ENCODE measurements around the gene NRXN3. TPM values are rescaled to one million over a fixed set of nuclear protein-coding genes. Genes with fewer than 3 reads are reported as not detected.

Gene NRXN3
- polyA plus RNA-seq, 1 donor from 2014 or later: 110 TPM

DNA sequence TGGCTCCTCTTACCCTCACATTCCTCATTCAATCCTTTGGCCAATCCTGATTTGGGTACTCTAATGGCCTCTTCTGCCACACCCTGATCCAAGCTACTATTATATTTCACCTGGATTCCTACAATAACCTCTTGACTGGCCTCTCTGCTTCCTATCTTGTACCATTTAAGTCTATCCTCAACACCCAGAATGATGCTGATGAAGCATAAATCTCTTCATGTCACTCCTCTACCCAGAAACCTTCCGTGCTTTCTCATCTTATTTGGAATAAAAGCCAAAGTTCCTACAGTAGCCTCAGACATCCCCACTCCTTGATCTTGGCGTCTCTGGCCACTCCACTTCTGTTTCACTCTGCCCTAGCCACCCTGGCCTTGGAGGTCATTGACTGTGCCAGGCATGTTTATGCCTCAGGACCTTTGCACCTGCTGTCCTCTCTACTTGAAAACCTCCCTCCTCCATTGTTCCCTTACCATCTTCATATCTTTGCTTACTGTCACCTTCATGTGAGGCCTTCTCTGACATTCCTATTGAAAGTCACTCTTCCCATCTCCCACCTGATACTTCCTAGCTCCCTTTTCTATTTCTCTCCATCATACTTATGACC is 46.4 kb upstream of the NRXN3 start:
- TF ChIP-seq EP300 (conservative IDR thresholded peaks at IDR 0.05; ENCODE audit: poor library complexity, severe bottlenecking) (no peak), MXI1 (conservative IDR thresholded peaks at IDR 0.05; ENCODE audit: poor library complexity, severe bottlenecking) (no peak), TAF1 (IDR thresholded peaks at IDR 0.05; ENCODE audit: low read depth) (no peak), EZH2 (IDR thresholded peaks at IDR 0.05; ENCODE audit: borderline replicate concordance, insufficient read depth, low read length, poor library complexity, severe bottlenecking) (no peak), POLR2AphosphoS5 (IDR thresholded peaks at IDR 0.05) (no peak), SMC3 (conservative IDR thresholded peaks at IDR 0.05; ENCODE audit: poor library complexity) (no peak), RAD21 (conservative IDR thresholded peaks at IDR 0.05) (no peak)
- TF ChIP-seq, protein P1, sequence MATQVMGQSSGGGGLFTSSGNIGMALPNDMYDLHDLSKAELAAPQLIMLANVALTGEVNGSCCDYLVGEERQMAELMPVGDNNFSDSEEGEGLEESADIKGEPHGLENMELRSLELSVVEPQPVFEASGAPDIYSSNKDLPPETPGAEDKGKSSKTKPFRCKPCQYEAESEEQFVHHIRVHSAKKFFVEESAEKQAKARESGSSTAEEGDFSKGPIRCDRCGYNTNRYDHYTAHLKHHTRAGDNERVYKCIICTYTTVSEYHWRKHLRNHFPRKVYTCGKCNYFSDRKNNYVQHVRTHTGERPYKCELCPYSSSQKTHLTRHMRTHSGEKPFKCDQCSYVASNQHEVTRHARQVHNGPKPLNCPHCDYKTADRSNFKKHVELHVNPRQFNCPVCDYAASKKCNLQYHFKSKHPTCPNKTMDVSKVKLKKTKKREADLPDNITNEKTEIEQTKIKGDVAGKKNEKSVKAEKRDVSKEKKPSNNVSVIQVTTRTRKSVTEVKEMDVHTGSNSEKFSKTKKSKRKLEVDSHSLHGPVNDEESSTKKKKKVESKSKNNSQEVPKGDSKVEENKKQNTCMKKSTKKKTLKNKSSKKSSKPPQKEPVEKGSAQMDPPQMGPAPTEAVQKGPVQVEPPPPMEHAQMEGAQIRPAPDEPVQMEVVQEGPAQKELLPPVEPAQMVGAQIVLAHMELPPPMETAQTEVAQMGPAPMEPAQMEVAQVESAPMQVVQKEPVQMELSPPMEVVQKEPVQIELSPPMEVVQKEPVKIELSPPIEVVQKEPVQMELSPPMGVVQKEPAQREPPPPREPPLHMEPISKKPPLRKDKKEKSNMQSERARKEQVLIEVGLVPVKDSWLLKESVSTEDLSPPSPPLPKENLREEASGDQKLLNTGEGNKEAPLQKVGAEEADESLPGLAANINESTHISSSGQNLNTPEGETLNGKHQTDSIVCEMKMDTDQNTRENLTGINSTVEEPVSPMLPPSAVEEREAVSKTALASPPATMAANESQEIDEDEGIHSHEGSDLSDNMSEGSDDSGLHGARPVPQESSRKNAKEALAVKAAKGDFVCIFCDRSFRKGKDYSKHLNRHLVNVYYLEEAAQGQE (IDR thresholded peaks at IDR 0.05; ENCODE audit: borderline replicate concordance): no peak
- TF ChIP-seq, protein P2, sequence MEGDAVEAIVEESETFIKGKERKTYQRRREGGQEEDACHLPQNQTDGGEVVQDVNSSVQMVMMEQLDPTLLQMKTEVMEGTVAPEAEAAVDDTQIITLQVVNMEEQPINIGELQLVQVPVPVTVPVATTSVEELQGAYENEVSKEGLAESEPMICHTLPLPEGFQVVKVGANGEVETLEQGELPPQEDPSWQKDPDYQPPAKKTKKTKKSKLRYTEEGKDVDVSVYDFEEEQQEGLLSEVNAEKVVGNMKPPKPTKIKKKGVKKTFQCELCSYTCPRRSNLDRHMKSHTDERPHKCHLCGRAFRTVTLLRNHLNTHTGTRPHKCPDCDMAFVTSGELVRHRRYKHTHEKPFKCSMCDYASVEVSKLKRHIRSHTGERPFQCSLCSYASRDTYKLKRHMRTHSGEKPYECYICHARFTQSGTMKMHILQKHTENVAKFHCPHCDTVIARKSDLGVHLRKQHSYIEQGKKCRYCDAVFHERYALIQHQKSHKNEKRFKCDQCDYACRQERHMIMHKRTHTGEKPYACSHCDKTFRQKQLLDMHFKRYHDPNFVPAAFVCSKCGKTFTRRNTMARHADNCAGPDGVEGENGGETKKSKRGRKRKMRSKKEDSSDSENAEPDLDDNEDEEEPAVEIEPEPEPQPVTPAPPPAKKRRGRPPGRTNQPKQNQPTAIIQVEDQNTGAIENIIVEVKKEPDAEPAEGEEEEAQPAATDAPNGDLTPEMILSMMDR (IDR thresholded peaks at IDR 0.05; ENCODE audit: poor library complexity, severe bottlenecking): no peak
- no peaks in the 10 kb centered on the region for H3K79me2 ChIP-seq (replicated peaks; ENCODE audit: insufficient read depth, low read length)

DNA sequence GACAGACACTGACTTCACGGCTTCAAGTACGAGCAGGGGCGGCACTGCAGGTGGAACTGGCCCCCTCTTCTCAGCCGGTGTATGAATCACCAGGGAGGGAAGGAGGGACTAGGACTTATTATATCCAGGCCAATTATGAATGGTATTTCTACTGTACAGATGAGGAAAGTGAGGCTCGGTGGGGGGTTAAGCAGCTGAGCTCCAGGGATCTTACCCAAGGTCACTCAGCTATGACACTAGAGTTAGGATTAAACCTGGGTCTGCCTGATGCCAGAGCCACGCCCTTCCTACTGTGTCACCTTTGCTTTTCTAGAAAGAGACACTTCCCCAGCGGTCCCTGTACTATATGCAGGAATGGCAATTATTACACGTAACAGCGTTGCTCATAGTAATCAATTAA is 42.2 kb upstream of the NRXN3 start:
- no peaks in the 10 kb centered on the region for H3K36me3 ChIP-seq (ENCODE audit: insufficient read depth, low read length)
- H3K4me2 ChIP-seq (ENCODE audit: low read length): no peak overlapping the region
- H3K9ac ChIP-seq (ENCODE audit: low read length): no peak overlapping the region
- no peak overlapping the region for H3K4me3 ChIP-seq (ENCODE audit: low read length)
- no peaks in the 10 kb centered on the region for H3K27me3 ChIP-seq (ENCODE audit: insufficient read depth, low read depth, low read length)
- no peaks in the 10 kb centered on the region for H3F3A ChIP-seq (ENCODE audit: insufficient read depth, low read length, poor library complexity, severe bottlenecking)
- no peak overlapping the region for H2AFZ ChIP-seq (ENCODE audit: low read depth, low read length)
- no peak overlapping the region for H3K27ac ChIP-seq (ENCODE audit: low read length)
- H3K9me2 ChIP-seq (ENCODE audit: insufficient read depth, low read length): no peaks in the 10 kb centered on the region
- TF ChIP-seq MXI1 (conservative IDR thresholded peaks at IDR 0.05; ENCODE audit: poor library complexity, severe bottlenecking) (no peak), RAD21 (conservative IDR thresholded peaks at IDR 0.05) (no peak), EZH2 (IDR thresholded peaks at IDR 0.05; ENCODE audit: borderline replicate concordance, insufficient read depth, low read length, poor library complexity, severe bottlenecking) (no peak), POLR2AphosphoS5 (IDR thresholded peaks at IDR 0.05) (no peak), TAF1 (IDR thresholded peaks at IDR 0.05; ENCODE audit: low read depth) (no peak), SMC3 (conservative IDR thresholded peaks at IDR 0.05; ENCODE audit: poor library complexity) (no peak), EP300 (conservative IDR thresholded peaks at IDR 0.05; ENCODE audit: poor library complexity, severe bottlenecking) (no peak)
- TF ChIP-seq, protein P2 (IDR thresholded peaks at IDR 0.05; ENCODE audit: poor library complexity, severe bottlenecking): no peak
- TF ChIP-seq, protein P1 (IDR thresholded peaks at IDR 0.05; ENCODE audit: borderline replicate concordance): no peak
- H3K9me3 ChIP-seq (ENCODE audit: low read length): no peaks in the 10 kb centered on the region
- H3K79me2 ChIP-seq (replicated peaks; ENCODE audit: insufficient read depth, low read length): no peaks in the 10 kb centered on the region
- no peaks in the 10 kb centered on the region for H4K20me1 ChIP-seq (ENCODE audit: insufficient read depth)

More for the DNA sequence above, 46.4 kb upstream of the NRXN3 start:
- Histone ChIP-seq H3K9me2 (ENCODE audit: insufficient read depth, low read length) (no peaks in the 10 kb centered on the region), H3K4me3 (ENCODE audit: low read length) (no peak overlapping the region), H3K27ac (ENCODE audit: low read length) (no peak overlapping the region), H3K9ac (ENCODE audit: low read length) (no peak overlapping the region), H4K20me1 (ENCODE audit: insufficient read depth) (no peaks in the 10 kb centered on the region), H3F3A (ENCODE audit: insufficient read depth, low read length, poor library complexity, severe bottlenecking) (no peaks in the 10 kb centered on the region), H3K4me2 (ENCODE audit: low read length) (no peak overlapping the region), H2AFZ (ENCODE audit: low read depth, low read length) (no peak overlapping the region), H3K27me3 (ENCODE audit: insufficient read depth, low read depth, low read length) (no peaks in the 10 kb centered on the region), H3K36me3 (ENCODE audit: insufficient read depth, low read length) (no peaks in the 10 kb centered on the region), H3K9me3 (ENCODE audit: low read length) (no peaks in the 10 kb centered on the region)
